ENCODE measurements around the gene PUSL1.

Gene PUSL1

GRCh38 chr1:1340791-1341548 is 32.6 kb downstream of the PUSL1 start:
- no peak for DNase-seq

GRCh38 chr1:1341549-1342021 is 33.2 kb downstream of the PUSL1 start:
- no peak for DNase-seq

GRCh38 chr1:1342061-1342562 is 33.7 kb downstream of the PUSL1 start:
- no peak for DNase-seq

GRCh38 chr1:1342584-1343115 is 34.3 kb downstream of the PUSL1 start:
- no peak for DNase-seq

GRCh38 chr1:1343811-1344421 is 35.5 kb downstream of the PUSL1 start:
- DNase-seq, result no peak

GRCh38 chr1:1344655-1345361 is 36.4 kb downstream of the PUSL1 start:
- DNase-seq, result no peak

- no peak for DNase-seq
These were observed 37.0 kb downstream of the PUSL1 start for GRCh38 chr1:1345384-1345783.

GRCh38 chr1:1345860-1346500 is 37.6 kb downstream of the PUSL1 start:
- no peak for DNase-seq

GRCh38 chr1:1346501-1346890 is 38.1 kb downstream of the PUSL1 start:
- no peak for DNase-seq

GRCh38 chr1:1347026-1347595 is 38.7 kb downstream of the PUSL1 start:
- DNase-seq, result no peak

- no peak for DNase-seq
These were observed 39.4 kb downstream of the PUSL1 start for GRCh38 chr1:1347663-1348419.

- no peak for DNase-seq
These were observed 40.2 kb downstream of the PUSL1 start for GRCh38 chr1:1348420-1349255.

GRCh38 chr1:1349256-1350012 is 41.0 kb downstream of the PUSL1 start, which contains the start of gene DVL1:
TSS of gene DVL1 (minus strand) at chr1:1349418. CDS start at chr1:1349065, 353 bp downstream.
- peak; percentile 68 for DNase-seq

- no peak for DNase-seq
These were observed 43.4 kb downstream of the PUSL1 start for GRCh38 chr1:1351511-1352427.

GRCh38 chr1:1352786-1353388 is 44.5 kb downstream of the PUSL1 start:
- DNase-seq, result no peak

GRCh38 chr1:1353389-1354151 is 45.2 kb downstream of the PUSL1 start:
- DNase-seq, result no peak

Measured in activated CD4-positive, alpha-beta T cell treated with anti-CD3 and anti-CD28 coated beads, Interleukin-2, amount 50 U/mL, for 1 hour (primary cell).